Lung (tissue), 12 donors: ENCODE data around the gene SP6. TPM values are rescaled to one million over a fixed set of nuclear protein-coding genes. Genes with fewer than 3 reads are reported as not detected.
A peak's percentile ranks its signal among the peaks of the same experiment; 100 is the strongest.

ENCODE experiments used
- ATAC-seq: fragments of 200-7000 bp; cut with Tn5 transposase; one replicate; pipeline ENCODE4 v1.9.1; 2020; ENCODE audit warnings: moderate number of reproducible peaks; ENCODE audit not compliant: insufficient read depth, low FRiP score
- DNase-seq, 3 donors: peaks; one replicate each; pipeline ENCODE4 v3.0.0-alpha.2; 2013 to 2017
- H3K27ac ChIP-seq, 2 donors: one replicate each; pipeline ENCODE4 v1.5.1; 2013; ENCODE audit warnings: mild to moderate bottlenecking in 2 of 2, moderate library complexity in 2 of 2, control low read depth in 1 of 2, inconsistent platforms in 1 of 2, low read depth in 1 of 2, low read length in 1 of 2
- H3K27me3 ChIP-seq, 3 donors: one replicate each; pipeline ENCODE4 v1.5.1; 2013; ENCODE audit warnings: low read length in 2 of 3; ENCODE audit not compliant: control insufficient read depth in 3 of 3, insufficient read depth in 3 of 3
- H3K36me3 ChIP-seq, 4 donors: one replicate each; pipeline ENCODE4 v1.5.1; 2013; ENCODE audit warnings: low read length in 4 of 4, mild to moderate bottlenecking in 1 of 4, moderate library complexity in 1 of 4; ENCODE audit not compliant: control insufficient read depth in 4 of 4, insufficient read depth in 4 of 4
- H3K4me1 ChIP-seq, 5 donors: one replicate each; pipeline ENCODE4 v1.5.1; 2013; ENCODE audit warnings: low read length in 5 of 5, mild to moderate bottlenecking in 2 of 5, moderate library complexity in 1 of 5; ENCODE audit not compliant: control insufficient read depth in 5 of 5, insufficient read depth in 5 of 5
- H3K4me3 ChIP-seq: one replicate; pipeline ENCODE4 v1.5.1; 2013; ENCODE audit warnings: mild to moderate bottlenecking, control low read depth, moderate library complexity
- H3K9ac ChIP-seq, 2 donors: one replicate each; pipeline ENCODE4 v1.5.1; 2013; ENCODE audit warnings: low read length in 2 of 2, control low read depth in 1 of 2; ENCODE audit not compliant: insufficient read depth in 1 of 2
- H3K9me3 ChIP-seq, 4 donors: one replicate each; pipeline ENCODE4 v1.5.1; 2013; ENCODE audit warnings: low read length in 3 of 4, mild to moderate bottlenecking in 1 of 4, moderate library complexity in 1 of 4; ENCODE audit not compliant: control insufficient read depth in 4 of 4, insufficient read depth in 3 of 4
- WGBS, 2 donors: extraction: QIAGEN DNeasy Blood & Tissue Kit; methylation state at CpG; one replicate each; pipeline ENCODE4 v1.1.7; 2013; 5-methylcytosine and 5-hydroxymethylcytosine counted together
- polyA plus RNA-seq, 2 donors: library from polyadenylated mRNA; stranded (reverse); fragments of 200-250 nt; gene quantifications; one replicate each; pipeline ENCODE4 v1.2.1, GENCODE V29; 2013
- total RNA-seq, 2 donors: library from RNA; depleted of rRNA in 1 of 2; stranded (reverse); fragments of >200 nt in 1 of 2; gene quantifications; one replicate each; pipeline ENCODE4 v1.2.1, GENCODE V29; 2014 to 2021
- TF ChIP-seq, protein P1 (sequence below): IDR thresholded peaks from 2 replicates; pipeline ENCODE4 v1.5.1; 2012; ENCODE audit warnings: mild to moderate bottlenecking; ENCODE audit errors: control extremely low read depth, extremely low read depth
- donor health status: control.
- donor health status: control.
- donor health status: Bipolar disorder and iron deficiency.
- donor health status: healthy.
- donor health status: DM: yes; HTN: yes; CAD: no.

The SP6 gene
- total and polyA plus RNA-seq, 4 donors = 2.3 to 4.5 (median 3.5) TPM

DNA sequence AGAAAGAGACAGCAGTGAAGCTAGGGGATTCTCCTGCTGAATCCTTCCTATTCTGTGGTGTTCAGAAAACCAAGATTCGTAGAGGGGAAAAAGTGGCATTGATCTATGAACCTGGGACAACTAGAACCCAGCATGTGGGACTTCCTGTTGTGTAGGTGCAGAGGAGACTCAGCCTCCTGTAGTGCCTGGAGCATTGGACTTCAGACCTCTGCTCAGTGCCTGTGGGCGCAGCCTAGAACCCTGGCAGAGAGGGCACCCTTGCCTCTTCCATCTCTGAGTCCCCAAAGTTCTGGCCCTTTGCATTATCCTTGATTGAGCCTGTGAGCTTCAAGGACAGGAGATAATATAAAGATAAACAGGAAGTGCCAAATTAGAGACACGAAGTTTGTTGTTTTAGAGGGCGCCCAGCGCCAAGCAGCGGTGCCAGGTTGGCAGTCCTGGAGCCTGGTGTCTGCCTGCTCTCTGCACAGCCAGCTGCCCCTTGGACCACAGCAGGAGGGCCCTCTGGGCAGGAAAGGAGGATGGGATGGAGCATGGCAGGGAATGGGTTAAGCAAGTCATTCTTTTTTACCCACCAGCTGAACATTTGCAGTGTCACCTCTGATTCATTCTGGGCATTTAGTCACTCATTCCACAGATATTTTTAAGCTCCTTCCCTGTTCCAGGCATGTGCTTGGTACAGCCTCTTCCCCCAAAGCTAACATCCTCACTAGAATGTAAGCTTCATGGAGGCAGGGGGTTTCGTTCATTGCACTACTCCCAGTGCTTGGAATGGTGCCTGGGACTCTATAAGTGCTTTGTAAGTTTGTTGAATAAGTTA, 11.9 kb upstream of the SP6 start:
- Histone ChIP-seq H3K9ac (no peak overlapping the region), H3K4me3 (no peak overlapping the region), H3K4me1 (peaks cover 0 to 9% (median 0%) of the 10 kb centered on the region in 5 donors), H3K36me3 (no peaks in the 10 kb centered on the region), H3K27ac (peak overlapping the region in 1 of 2 donors; percentile 9), H3K27me3 (peaks cover 0 to 7% (median 0%) of the 10 kb centered on the region in 3 donors), H3K9me3 (peaks cover 0 to under 1% (median 0%) of the 10 kb centered on the region in 4 donors)
- WGBS, 2 donors = 64 to 80% methylated on average over 7 of the region's 7 CpGs
- TF ChIP-seq, protein P1, sequence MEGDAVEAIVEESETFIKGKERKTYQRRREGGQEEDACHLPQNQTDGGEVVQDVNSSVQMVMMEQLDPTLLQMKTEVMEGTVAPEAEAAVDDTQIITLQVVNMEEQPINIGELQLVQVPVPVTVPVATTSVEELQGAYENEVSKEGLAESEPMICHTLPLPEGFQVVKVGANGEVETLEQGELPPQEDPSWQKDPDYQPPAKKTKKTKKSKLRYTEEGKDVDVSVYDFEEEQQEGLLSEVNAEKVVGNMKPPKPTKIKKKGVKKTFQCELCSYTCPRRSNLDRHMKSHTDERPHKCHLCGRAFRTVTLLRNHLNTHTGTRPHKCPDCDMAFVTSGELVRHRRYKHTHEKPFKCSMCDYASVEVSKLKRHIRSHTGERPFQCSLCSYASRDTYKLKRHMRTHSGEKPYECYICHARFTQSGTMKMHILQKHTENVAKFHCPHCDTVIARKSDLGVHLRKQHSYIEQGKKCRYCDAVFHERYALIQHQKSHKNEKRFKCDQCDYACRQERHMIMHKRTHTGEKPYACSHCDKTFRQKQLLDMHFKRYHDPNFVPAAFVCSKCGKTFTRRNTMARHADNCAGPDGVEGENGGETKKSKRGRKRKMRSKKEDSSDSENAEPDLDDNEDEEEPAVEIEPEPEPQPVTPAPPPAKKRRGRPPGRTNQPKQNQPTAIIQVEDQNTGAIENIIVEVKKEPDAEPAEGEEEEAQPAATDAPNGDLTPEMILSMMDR = no peak
- peak in 2 of 3 donors; percentile 64 to 66 for DNase-seq
- ATAC-seq = no peak

DNA sequence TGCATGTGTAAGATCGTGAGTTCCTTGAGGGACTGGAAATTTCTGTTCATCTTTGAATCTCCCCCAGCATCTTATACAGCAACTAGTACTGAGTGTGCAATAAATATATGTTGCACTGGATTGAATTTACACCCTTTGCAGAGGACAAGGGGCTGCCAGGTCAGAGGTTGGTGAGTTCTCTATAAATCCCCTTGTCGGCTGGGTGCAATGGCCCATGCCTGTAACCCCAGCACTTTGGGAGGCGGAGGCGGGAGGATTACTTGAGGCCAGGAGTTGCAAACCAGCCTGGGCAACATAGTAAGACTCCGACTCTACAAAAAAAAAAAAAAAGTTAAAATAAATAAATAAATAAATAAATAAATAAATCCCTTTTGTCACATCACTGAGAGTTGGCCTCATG, 9.4 kb upstream of the SP6 start:
- Histone ChIP-seq H3K27me3 (peaks cover 0 to 3% (median 2%) of the 10 kb centered on the region in 3 donors), H3K4me3 (no peak overlapping the region), H3K9ac (no peak overlapping the region), H3K27ac (no peak overlapping the region), H3K9me3 (no peaks in the 10 kb centered on the region), H3K36me3 (no peaks in the 10 kb centered on the region), H3K4me1 (peaks cover 0 to 16% (median 5%) of the 10 kb centered on the region in 5 donors)
- ATAC-seq (no peak), DNase-seq (no peak)
- TF ChIP-seq, protein P1 = no peak
- WGBS, 2 donors = 92 to 100% methylated on average over 5 of the region's 5 CpGs

DNA sequence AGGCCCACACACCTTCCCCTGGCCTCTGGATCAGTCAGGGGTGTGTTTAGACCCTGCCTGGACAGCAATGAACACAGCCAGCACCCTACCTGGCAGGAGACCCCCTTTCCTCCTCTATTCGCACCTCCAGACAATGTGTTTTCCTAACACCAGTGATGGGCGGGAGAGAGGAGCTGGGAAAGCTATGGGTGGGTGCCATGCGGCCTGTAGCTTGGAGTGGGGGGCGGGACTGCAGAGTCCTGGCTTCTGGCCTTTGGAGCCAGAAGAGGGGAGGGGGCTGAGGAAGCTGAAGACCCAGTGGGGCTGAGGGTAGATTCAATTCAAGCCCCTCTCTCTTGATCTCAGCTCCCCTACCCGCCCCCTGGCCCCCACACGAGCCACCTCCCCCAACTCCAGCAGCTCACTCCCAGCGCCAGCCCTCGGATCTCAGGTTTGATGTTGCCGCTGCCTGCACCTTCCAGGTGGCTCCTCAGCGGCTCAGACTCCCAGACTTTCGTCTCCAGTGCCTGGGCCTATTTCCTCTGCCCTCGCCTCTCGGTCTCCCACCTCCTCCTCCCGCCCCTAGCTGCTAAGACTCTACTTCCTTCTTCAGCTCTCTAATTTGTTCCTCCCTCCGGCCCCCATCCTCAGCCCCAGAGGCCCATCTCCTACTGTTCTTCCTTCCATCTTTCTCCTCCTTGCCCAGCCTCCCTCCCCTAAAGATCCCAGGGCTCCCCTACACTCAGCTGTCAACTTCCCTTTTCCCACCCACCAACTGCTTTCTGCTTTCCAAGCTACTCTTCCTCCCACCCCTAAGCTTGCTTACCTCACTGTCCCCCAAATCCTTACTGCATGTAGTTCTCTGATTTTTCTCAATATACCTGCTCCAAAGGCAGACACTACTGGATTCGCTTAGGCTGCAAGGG, 6.8 kb upstream of the SP6 start:
- no peak for DNase-seq
- TF ChIP-seq, protein P1 = no peak
- peaks cover 0 to 27% (median 25%) of the 10 kb centered on the region in 3 donors for H3K27me3 ChIP-seq
- 55 to 74% methylated on average over 16 of the region's 16 CpGs for WGBS, 2 donors
- H3K27ac ChIP-seq = no peak overlapping the region
- no peak for ATAC-seq
- no peak overlapping the region for H3K9ac ChIP-seq
- no peaks in the 10 kb centered on the region for H3K36me3 ChIP-seq
- H3K4me3 ChIP-seq = no peak overlapping the region
- peaks cover 0 to 12% (median 5%) of the 10 kb centered on the region in 5 donors for H3K4me1 ChIP-seq
- H3K9me3 ChIP-seq = no peaks in the 10 kb centered on the region
